OCI-LY7 (cell line): Measurements from ENCODE around the gene PPP1R12C.

Experiments
- CTCF ChIP-seq: fragments of 200-600 bp; sonication (generic); conservative IDR thresholded peaks from 2 replicates; pipeline ENCODE4 v1.5.1; 2014; ENCODE audit warnings: mild to moderate bottlenecking, antibody characterized with exemption, low read length, moderate library complexity, mixed read lengths
- EZH2phosphoT487 ChIP-seq: fragments of 200-600 bp; sonication (generic); IDR thresholded peaks from 2 replicates; pipeline ENCODE4 v1.6.1; 2018; ENCODE audit warnings: low read depth, borderline replicate concordance, mild to moderate bottlenecking, mixed run types, antibody characterized with exemption, low read length, moderate library complexity, mixed read lengths

GRCh38 chr19:55075371-55075998 is 42.0 kb downstream of the PPP1R12C start, which contains the start of gene EPS8L1:
- TF ChIP-seq CTCF = no peak
- TF ChIP-seq EZH2phosphoT487 = no peak
